Activated T-helper 1 cell treated with anti-CD3 and anti-CD28 coated beads, Interleukin-12 subunit alpha, Interleukin-12 subunit beta, Interleukin-2, Interleukin-4 antibody, amounts not matched to agents 30 ng/mL and 10 ng/mL and 1 ng/mL, durations not matched to agents 14 hours and 24 hours and 36 hours (primary cell): ENCODE measurements around the gene RBM26. TPM values are rescaled to one million over a fixed set of nuclear protein-coding genes. Genes with fewer than 3 reads are reported as not detected.
A peak's percentile ranks its signal among the peaks of the same experiment; 100 is the strongest.

Experiments used
- DNase-seq: peaks from one replicate; pipeline ENCODE4 v3.0.0; 2021; ENCODE audit warnings: low spot score
- H3K27ac Mint-ChIP-seq: one replicate; pipeline ENCODE4 v1.8.0; 2021; ENCODE audit warnings: mild to moderate bottlenecking, mixed read lengths
- H3K27me3 Mint-ChIP-seq: one replicate; pipeline ENCODE4 v1.8.0; 2022; ENCODE audit warnings: mild to moderate bottlenecking, moderate library complexity, mixed read lengths; ENCODE audit not compliant: insufficient read depth
- H3K36me3 Mint-ChIP-seq: one replicate; pipeline ENCODE4 v1.8.0; 2021; ENCODE audit warnings: low read depth, mixed read lengths
- H3K4me1 Mint-ChIP-seq: one replicate; pipeline ENCODE4 v1.8.0; 2021; ENCODE audit warnings: low read depth, mixed read lengths
- H3K4me3 Mint-ChIP-seq: one replicate; pipeline ENCODE4 v1.8.0; 2021; ENCODE audit warnings: mild to moderate bottlenecking, moderate library complexity, mixed read lengths
- H3K9me3 Mint-ChIP-seq: one replicate; pipeline ENCODE4 v1.8.0; 2021; ENCODE audit warnings: mixed read lengths
- intact Hi-C: fragments of 100-400 bp; cut with micrococcal nuclease; formaldehyde crosslinking; loops from one replicate; pipeline ENCODE4 v1.15.1; 2024
- total RNA-seq: library from RNA; stranded (reverse); gene quantifications from 2 replicates; pipeline ENCODE4 v1.2.3, GENCODE V29; 2022

RBM26 gene
- total RNA-seq, 1 donor from 2014 or later: 99.3 TPM

- H3K27ac Mint-ChIP-seq: no peak overlapping the region
Measured at GRCh38 chr13:79341202-79341601, 64.9 kb downstream of the RBM26 start.

GRCh38 chr13:79340490-79340889, 65.6 kb downstream of the RBM26 start:
- no peak overlapping the region for H3K27ac Mint-ChIP-seq
- H3K4me1 Mint-ChIP-seq: peaks cover 9% of the 10 kb centered on the region
- peaks cover 43% of the 10 kb centered on the region for H3K36me3 Mint-ChIP-seq
- intact Hi-C loops: no loop called here
- H3K9me3 Mint-ChIP-seq: no peaks in the 10 kb centered on the region
- H3K4me3 Mint-ChIP-seq: no peak overlapping the region
- no peaks in the 10 kb centered on the region for H3K27me3 Mint-ChIP-seq
- no peak for DNase-seq

More at GRCh38 chr13:79341202-79341601, 64.9 kb downstream of the RBM26 start:
- intact Hi-C loops: no loop called here
- no peak overlapping the region for H3K4me3 Mint-ChIP-seq
- H3K27me3 Mint-ChIP-seq: no peaks in the 10 kb centered on the region
- no peak for DNase-seq
- H3K9me3 Mint-ChIP-seq: no peaks in the 10 kb centered on the region
- H3K4me1 Mint-ChIP-seq: peaks cover 10% of the 10 kb centered on the region
- peaks cover 40% of the 10 kb centered on the region for H3K36me3 Mint-ChIP-seq

- no peak overlapping the region for H3K4me3 Mint-ChIP-seq
- no peak overlapping the region for H3K27ac Mint-ChIP-seq
- peaks cover 47% of the 10 kb centered on the region for H3K36me3 Mint-ChIP-seq
- H3K4me1 Mint-ChIP-seq: peaks cover 5% of the 10 kb centered on the region
- intact Hi-C loops: loop anchor here (2.0 to 5.0 kb wide), 2 partner anchors 14 to 34 kb away; no protein-coding TSS in a partner anchor
- no peaks in the 10 kb centered on the region for H3K9me3 Mint-ChIP-seq
- H3K27me3 Mint-ChIP-seq: no peaks in the 10 kb centered on the region
- DNase-seq: no peak
Measured at GRCh38 chr13:79338343-79338742, 67.7 kb downstream of the RBM26 start.

GRCh38 chr13:79336966-79337365, 69.1 kb downstream of the RBM26 start:
- H3K36me3 Mint-ChIP-seq: peaks cover 54% of the 10 kb centered on the region
- no peak for DNase-seq
- intact Hi-C loops: loop anchor here (5.0 kb wide), 1 partner anchor 35 kb away; no protein-coding TSS in a partner anchor
- H3K4me3 Mint-ChIP-seq: no peak overlapping the region
- H3K27ac Mint-ChIP-seq: no peak overlapping the region
- no peaks in the 10 kb centered on the region for H3K9me3 Mint-ChIP-seq
- no peaks in the 10 kb centered on the region for H3K27me3 Mint-ChIP-seq
- H3K4me1 Mint-ChIP-seq: peaks cover 5% of the 10 kb centered on the region

GRCh38 chr13:79328510-79328909, 77.5 kb downstream of the RBM26 start:
- DNase-seq: no peak
- intact Hi-C loops: no loop called here
- Mint-ChIP-seq H3K4me1 (peaks cover 5% of the 10 kb centered on the region), H3K36me3 (peaks cover 39% of the 10 kb centered on the region), H3K9me3 (no peaks in the 10 kb centered on the region), H3K4me3 (no peak overlapping the region), H3K27me3 (no peaks in the 10 kb centered on the region), H3K27ac (no peak overlapping the region)

GRCh38 chr13:79320433-79320832, 85.6 kb downstream of the RBM26 start:
- no peaks in the 10 kb centered on the region for H3K9me3 Mint-ChIP-seq
- H3K36me3 Mint-ChIP-seq: peaks cover 28% of the 10 kb centered on the region
- H3K27ac Mint-ChIP-seq: no peak overlapping the region
- H3K4me1 Mint-ChIP-seq: peaks cover 5% of the 10 kb centered on the region
- intact Hi-C loops: loop anchor here (2.0 to 5.0 kb wide), 2 partner anchors 37 to 62 kb away; no protein-coding TSS in a partner anchor
- no peak for DNase-seq
- no peaks in the 10 kb centered on the region for H3K27me3 Mint-ChIP-seq
- no peak overlapping the region for H3K4me3 Mint-ChIP-seq

- intact Hi-C loops: no loop called here
- Mint-ChIP-seq H3K36me3 (peaks cover 31% of the 10 kb centered on the region), H3K4me1 (peaks cover 5% of the 10 kb centered on the region), H3K27ac (no peak overlapping the region), H3K27me3 (no peaks in the 10 kb centered on the region), H3K9me3 (no peaks in the 10 kb centered on the region), H3K4me3 (no peak overlapping the region)
- DNase-seq: no peak
Measured at GRCh38 chr13:79318664-79319063, 87.4 kb downstream of the RBM26 start.

GRCh38 chr13:79317856-79318255, 88.2 kb downstream of the RBM26 start:
- no peaks in the 10 kb centered on the region for H3K9me3 Mint-ChIP-seq
- H3K4me3 Mint-ChIP-seq: no peak overlapping the region
- H3K27ac Mint-ChIP-seq: no peak overlapping the region
- peaks cover 35% of the 10 kb centered on the region for H3K36me3 Mint-ChIP-seq
- H3K27me3 Mint-ChIP-seq: no peaks in the 10 kb centered on the region
- intact Hi-C loops: no loop called here
- DNase-seq: no peak
- peaks cover 5% of the 10 kb centered on the region for H3K4me1 Mint-ChIP-seq

- peaks cover 24% of the 10 kb centered on the region for H3K36me3 Mint-ChIP-seq
- H3K4me1 Mint-ChIP-seq: peaks cover 5% of the 10 kb centered on the region
- no peaks in the 10 kb centered on the region for H3K27me3 Mint-ChIP-seq
- intact Hi-C loops: no loop called here
- H3K4me3 Mint-ChIP-seq: no peak overlapping the region
- H3K9me3 Mint-ChIP-seq: no peaks in the 10 kb centered on the region
- no peak for DNase-seq
- no peak overlapping the region for H3K27ac Mint-ChIP-seq
Measured at GRCh38 chr13:79314652-79315051, 91.4 kb downstream of the RBM26 start.

- no peaks in the 10 kb centered on the region for H3K4me1 Mint-ChIP-seq
- peaks cover 12% of the 10 kb centered on the region for H3K36me3 Mint-ChIP-seq
- intact Hi-C loops: no loop called here
- H3K4me3 Mint-ChIP-seq: no peak overlapping the region
- no peaks in the 10 kb centered on the region for H3K27me3 Mint-ChIP-seq
- no peak for DNase-seq
- H3K9me3 Mint-ChIP-seq: no peaks in the 10 kb centered on the region
- no peak overlapping the region for H3K27ac Mint-ChIP-seq
Measured at GRCh38 chr13:79312340-79312855, 93.7 kb downstream of the RBM26 start.

GRCh38 chr13:79311386-79311785, 94.7 kb downstream of the RBM26 start:
- Mint-ChIP-seq H3K27ac (peak overlapping the region; percentile 6), H3K36me3 (peaks cover 12% of the 10 kb centered on the region), H3K9me3 (no peaks in the 10 kb centered on the region), H3K4me1 (no peaks in the 10 kb centered on the region), H3K4me3 (no peak overlapping the region), H3K27me3 (peaks cover 3% of the 10 kb centered on the region)
- DNase-seq: no peak
- intact Hi-C loops: no loop called here

- no peak overlapping the region for H3K4me3 Mint-ChIP-seq
- H3K9me3 Mint-ChIP-seq: no peaks in the 10 kb centered on the region
- no peaks in the 10 kb centered on the region for H3K4me1 Mint-ChIP-seq
- no peak for DNase-seq
- intact Hi-C loops: no loop called here
- peaks cover 8% of the 10 kb centered on the region for H3K36me3 Mint-ChIP-seq
- no peak overlapping the region for H3K27ac Mint-ChIP-seq
- H3K27me3 Mint-ChIP-seq: peaks cover 13% of the 10 kb centered on the region
Measured at GRCh38 chr13:79309690-79310089, 96.4 kb downstream of the RBM26 start.

- intact Hi-C loops: no loop called here
- Mint-ChIP-seq H3K4me1 (no peaks in the 10 kb centered on the region), H3K4me3 (no peak overlapping the region), H3K36me3 (peaks cover 3% of the 10 kb centered on the region), H3K27me3 (peaks cover 19% of the 10 kb centered on the region), H3K9me3 (no peaks in the 10 kb centered on the region), H3K27ac (no peak overlapping the region)
- DNase-seq: no peak
Measured at GRCh38 chr13:79307866-79308298, 98.2 kb downstream of the RBM26 start.

- DNase-seq: no peak
- H3K36me3 Mint-ChIP-seq: peaks cover 3% of the 10 kb centered on the region
- H3K27me3 Mint-ChIP-seq: peaks cover 21% of the 10 kb centered on the region
- no peaks in the 10 kb centered on the region for H3K4me1 Mint-ChIP-seq
- H3K4me3 Mint-ChIP-seq: no peak overlapping the region
- no peak overlapping the region for H3K27ac Mint-ChIP-seq
- H3K9me3 Mint-ChIP-seq: no peaks in the 10 kb centered on the region
- intact Hi-C loops: no loop called here
Measured at GRCh38 chr13:79307433-79307861, 98.6 kb downstream of the RBM26 start.
